Activated naive CD8-positive, alpha-beta T cell treated with anti-CD3 and anti-CD28 coated beads, Interleukin-2, amount 10 ng/mL, durations not matched to agents 7 days and 5 days (primary cell): ENCODE measurements around the gene XCL2. TPM values are rescaled to one million over a fixed set of nuclear protein-coding genes. Genes with fewer than 3 reads are reported as not detected.

ENCODE experiments used
- ATAC-seq: fragments of 150-1000 bp; cut with Tn5 transposase; one replicate; pipeline ENCODE4 v1.10.0; 2021; ENCODE audit warnings: low read depth, moderate library complexity
- POLR2A ChIA-PET: fragments of 350-600 bp; sonication (Branson Sonifier 250); formaldehyde crosslinking; loops from one replicate; lab custom pipeline; 2021; ENCODE audit warnings: antibody characterized with exemption; lab: Charles Lee
- DNase-seq: peaks from one replicate; pipeline ENCODE4 v3.0.0; 2021
- H3K27ac Mint-ChIP-seq: one replicate; pipeline ENCODE4 v1.8.0; 2022; ENCODE audit warnings: mild to moderate bottlenecking, mixed read lengths
- H3K27me3 Mint-ChIP-seq: one replicate; pipeline ENCODE4 v1.8.0; 2022; ENCODE audit warnings: mild to moderate bottlenecking, moderate library complexity, mixed read lengths
- H3K36me3 Mint-ChIP-seq: one replicate; pipeline ENCODE4 v1.8.0; 2021; ENCODE audit warnings: mild to moderate bottlenecking, mixed read lengths
- H3K4me1 Mint-ChIP-seq: one replicate; pipeline ENCODE4 v1.8.0; 2021; ENCODE audit warnings: mixed read lengths
- H3K4me3 Mint-ChIP-seq: one replicate; pipeline ENCODE4 v1.8.0; 2022; ENCODE audit warnings: mild to moderate bottlenecking, moderate library complexity, mixed read lengths
- H3K9me3 Mint-ChIP-seq: one replicate; pipeline ENCODE4 v1.8.0; 2021; ENCODE audit warnings: mixed read lengths
- total RNA-seq, 2 experiments: library from RNA; stranded (reverse); gene quantifications; one replicate each; pipeline ENCODE4 v1.2.3, GENCODE V29; 2021

The XCL2 gene
- total RNA-seq, 2 experiments from 2014 or later, result 15.4 to 19.3 TPM

DNA sequence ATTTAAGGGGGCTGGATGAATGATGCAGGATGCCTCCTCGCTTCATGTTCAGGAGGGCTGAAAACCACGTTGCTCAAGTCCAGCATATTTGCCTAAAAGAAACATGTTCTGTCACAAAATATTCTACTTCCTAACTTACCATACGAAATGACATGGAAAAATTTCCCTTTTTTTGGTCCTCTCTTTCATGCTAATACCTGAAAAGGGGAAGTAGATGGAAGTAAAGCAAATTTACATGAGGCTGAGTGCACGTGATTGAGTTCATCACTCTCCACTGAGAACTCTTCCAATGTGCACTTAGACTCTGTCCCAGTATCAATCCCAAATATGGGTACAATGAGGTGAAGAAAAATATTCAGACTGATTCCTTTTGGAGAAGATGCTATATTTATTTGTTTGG is 23.0 kb downstream of the XCL2 start:
- peak overlapping the region; percentile 90 for H3K27ac Mint-ChIP-seq
- peak overlapping the region; percentile 83 for H3K4me3 Mint-ChIP-seq
- H3K4me1 Mint-ChIP-seq, result peaks cover 57% of the 10 kb centered on the region
- no peak for ATAC-seq
- no peaks in the 10 kb centered on the region for H3K27me3 Mint-ChIP-seq
- DNase-seq, result no peak
- H3K36me3 Mint-ChIP-seq, result peaks cover 34% of the 10 kb centered on the region
- POLR2A ChIA-PET, result interaction anchor here (1.0 to 3.1 kb wide), 17 partner anchors 11 to 846 kb away, joined by 3 to 45 read pairs (median 5); partner anchors contain the start of genes BLZF1 and NME7
- H3K9me3 Mint-ChIP-seq, result peaks cover 13% of the 10 kb centered on the region

DNA sequence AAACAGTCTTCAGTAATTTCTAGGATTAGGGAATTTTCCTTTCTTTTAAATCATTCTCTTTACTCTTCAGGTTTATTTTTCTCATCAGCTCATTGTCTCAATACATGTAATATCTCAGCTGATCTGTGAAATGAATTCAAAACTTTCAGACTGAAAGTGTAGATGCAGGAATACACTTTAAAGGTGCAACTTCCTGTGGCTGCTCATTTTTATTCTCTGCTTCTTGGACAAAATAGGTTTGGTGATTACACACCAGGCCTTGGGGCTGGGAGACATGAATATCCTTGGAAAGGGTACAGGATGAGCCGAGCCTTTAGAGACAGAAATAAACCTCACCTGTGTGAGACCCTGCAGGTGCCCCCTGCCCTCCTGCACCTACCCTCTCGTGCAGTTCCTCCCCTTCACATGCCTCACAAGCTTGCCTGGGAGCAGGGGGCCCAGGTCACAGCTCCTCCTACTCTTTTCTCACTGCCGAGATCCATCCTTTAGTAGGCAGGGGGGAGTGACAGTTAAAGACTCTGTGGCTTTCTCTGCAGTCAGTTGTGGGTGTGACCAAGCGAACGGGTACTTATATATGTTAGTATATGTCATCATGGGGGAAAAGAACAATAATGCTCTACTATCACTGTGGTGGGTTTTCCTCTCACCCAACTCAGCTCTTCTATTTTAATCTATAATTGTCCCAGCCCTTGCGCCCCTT is 23.6 kb downstream of the XCL2 start:
- peak overlapping the region; percentile 90 for H3K27ac Mint-ChIP-seq
- peak overlapping the region; percentile 83 for H3K4me3 Mint-ChIP-seq
- peaks cover 10% of the 10 kb centered on the region for H3K9me3 Mint-ChIP-seq
- POLR2A ChIA-PET, result interaction anchor here (0.9 to 3.1 kb wide), 13 partner anchors 15 to 847 kb away, joined by 3 to 45 read pairs (median 4); partner anchors contain the start of genes BLZF1 and NME7
- peaks cover 62% of the 10 kb centered on the region for H3K4me1 Mint-ChIP-seq
- DNase-seq, result peak; percentile 68
- no peaks in the 10 kb centered on the region for H3K27me3 Mint-ChIP-seq
- peak; percentile 87 for ATAC-seq
- peaks cover 30% of the 10 kb centered on the region for H3K36me3 Mint-ChIP-seq

DNA sequence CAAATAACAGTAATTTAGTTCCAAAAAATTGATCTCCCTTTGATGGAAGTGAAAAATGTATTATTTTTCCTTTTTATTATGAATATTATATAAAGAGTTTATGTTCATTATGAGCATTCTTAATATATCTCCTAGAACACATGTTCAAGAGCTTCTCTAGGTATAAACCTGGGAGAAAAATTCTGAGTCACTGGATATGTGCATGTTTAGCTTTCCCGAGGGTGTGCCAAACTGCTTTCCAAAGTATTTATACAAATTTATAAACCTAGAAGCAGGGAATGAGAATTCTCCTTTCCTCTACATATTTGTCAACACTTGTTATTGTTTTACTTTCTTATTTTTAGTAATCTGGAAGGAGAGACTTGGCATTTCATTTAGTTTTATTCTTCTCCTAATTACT is 25.0 kb downstream of the XCL2 start:
- POLR2A ChIA-PET, result interaction anchor here (1.1 to 1.9 kb wide), 4 partner anchors 16 to 74 kb away, joined by 4 to 11 read pairs (median 8); no protein-coding TSS in a partner anchor
- peaks cover 4% of the 10 kb centered on the region for H3K9me3 Mint-ChIP-seq

GRCh38 chr1:168518201-168518689 is 25.6 kb downstream of the XCL2 start:
- ATAC-seq (no peak), DNase-seq (no peak)
- H3K27me3 Mint-ChIP-seq, result no peaks in the 10 kb centered on the region
- peaks cover 3% of the 10 kb centered on the region for H3K9me3 Mint-ChIP-seq
- peak overlapping the region; percentile 86 for H3K27ac Mint-ChIP-seq
- POLR2A ChIA-PET, result interaction anchor here (1.1 to 1.9 kb wide), 4 partner anchors 17 to 74 kb away, joined by 4 to 11 read pairs (median 8); no protein-coding TSS in a partner anchor
- peaks cover 18% of the 10 kb centered on the region for H3K36me3 Mint-ChIP-seq
- H3K4me1 Mint-ChIP-seq, result peaks cover 74% of the 10 kb centered on the region
- H3K4me3 Mint-ChIP-seq, result peak overlapping the region; percentile 57

More for the DNA sequence above, 25.0 kb downstream of the XCL2 start:
- peaks cover 70% of the 10 kb centered on the region for H3K4me1 Mint-ChIP-seq
- H3K27ac Mint-ChIP-seq, result no peak overlapping the region
- ATAC-seq (no peak), DNase-seq (no peak)
- peaks cover 20% of the 10 kb centered on the region for H3K36me3 Mint-ChIP-seq
- no peak overlapping the region for H3K4me3 Mint-ChIP-seq
- no peaks in the 10 kb centered on the region for H3K27me3 Mint-ChIP-seq

DNA sequence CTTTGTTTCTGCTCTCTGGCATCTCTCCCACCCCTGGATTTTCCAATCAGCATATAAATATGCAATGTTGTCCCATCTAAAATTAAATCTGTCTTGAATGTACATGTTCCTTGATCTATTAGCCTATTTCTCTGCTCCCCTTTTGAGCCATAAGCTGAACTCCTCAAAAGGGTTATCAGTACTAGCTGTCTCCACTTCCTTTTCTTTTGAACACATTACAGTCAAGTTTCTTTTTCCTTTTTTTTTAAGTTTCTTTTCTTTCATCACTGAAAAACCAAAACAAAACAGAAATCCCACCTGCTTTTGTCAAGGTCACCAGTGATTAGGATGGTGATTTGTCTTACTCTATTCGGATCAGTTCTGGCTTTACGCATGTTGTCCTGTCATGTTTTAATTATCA is 29.3 kb downstream of the XCL2 start:
- H3K9me3 Mint-ChIP-seq, result no peaks in the 10 kb centered on the region
- POLR2A ChIA-PET, result interaction anchor here (0.9 to 2.1 kb wide), 9 partner anchors 9 to 71 kb away, joined by 3 to 9 read pairs (median 4); no protein-coding TSS in a partner anchor
- ATAC-seq (peak; percentile 14), DNase-seq (no peak)
- H3K36me3 Mint-ChIP-seq, result peaks cover 21% of the 10 kb centered on the region
- peak overlapping the region; percentile 88 for H3K27ac Mint-ChIP-seq
- peaks cover 75% of the 10 kb centered on the region for H3K4me1 Mint-ChIP-seq
- H3K27me3 Mint-ChIP-seq, result no peaks in the 10 kb centered on the region
- H3K4me3 Mint-ChIP-seq, result peak overlapping the region; percentile 57

GRCh38 chr1:168513656-168514404 is 30.0 kb downstream of the XCL2 start:
- peak overlapping the region; percentile 88 for H3K27ac Mint-ChIP-seq
- H3K4me3 Mint-ChIP-seq, result peak overlapping the region; percentile 57
- H3K36me3 Mint-ChIP-seq, result peaks cover 22% of the 10 kb centered on the region
- peaks cover 1% of the 10 kb centered on the region for H3K9me3 Mint-ChIP-seq
- ATAC-seq (peak; percentile 9), DNase-seq (no peak)
- POLR2A ChIA-PET, result interaction anchor here (0.6 to 2.1 kb wide), 10 partner anchors 10 to 70 kb away, joined by 3 to 9 read pairs (median 4); no protein-coding TSS in a partner anchor
- peaks cover 78% of the 10 kb centered on the region for H3K4me1 Mint-ChIP-seq
- H3K27me3 Mint-ChIP-seq, result no peaks in the 10 kb centered on the region

DNA sequence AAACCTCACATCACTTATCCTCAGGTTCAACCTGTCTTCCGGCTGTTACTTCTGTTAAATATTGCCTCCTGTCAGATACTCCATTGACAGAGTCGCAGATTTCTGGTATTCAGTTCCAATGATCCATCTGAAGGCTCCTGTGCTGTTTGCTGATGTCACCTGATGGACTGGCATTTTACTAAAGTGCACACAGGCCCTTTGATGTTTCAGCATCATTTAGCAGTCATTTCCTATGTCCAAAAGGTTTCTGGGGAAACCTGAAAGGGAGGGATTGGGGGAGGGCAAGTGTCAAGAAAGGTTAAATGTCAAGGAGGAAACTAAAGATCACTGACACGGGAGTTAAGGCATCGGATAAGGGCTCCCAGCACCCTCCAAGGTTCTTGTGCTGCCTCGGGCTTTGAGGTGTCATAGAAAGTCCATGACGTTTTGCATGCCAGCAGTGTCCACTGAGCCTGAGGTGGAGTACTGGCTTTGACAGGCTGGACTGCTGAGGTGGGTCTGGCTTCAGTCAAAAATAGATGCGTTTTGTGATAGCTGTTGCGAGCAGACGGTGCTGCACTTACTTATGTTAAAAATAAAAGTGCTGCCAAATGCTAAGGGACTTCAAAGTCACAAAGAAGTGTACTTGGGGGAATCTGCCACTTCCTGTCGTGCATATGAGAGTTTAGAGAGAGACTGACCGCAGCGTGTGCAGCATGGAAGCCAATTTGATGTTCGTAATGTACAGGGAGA is 30.8 kb downstream of the XCL2 start:
- POLR2A ChIA-PET, result interaction anchor here (0.6 to 0.8 kb wide), 2 partner anchors 24 to 69 kb away, joined by 3 to 4 read pairs; no protein-coding TSS in a partner anchor
- H3K9me3 Mint-ChIP-seq, result peaks cover 1% of the 10 kb centered on the region
- ATAC-seq (peak; percentile 73), DNase-seq (peak; percentile 62)
- no peaks in the 10 kb centered on the region for H3K27me3 Mint-ChIP-seq
- H3K4me1 Mint-ChIP-seq, result peaks cover 80% of the 10 kb centered on the region
- H3K36me3 Mint-ChIP-seq, result peaks cover 27% of the 10 kb centered on the region
- H3K27ac Mint-ChIP-seq, result peak overlapping the region; percentile 88
- peak overlapping the region; percentile 57 for H3K4me3 Mint-ChIP-seq

DNA sequence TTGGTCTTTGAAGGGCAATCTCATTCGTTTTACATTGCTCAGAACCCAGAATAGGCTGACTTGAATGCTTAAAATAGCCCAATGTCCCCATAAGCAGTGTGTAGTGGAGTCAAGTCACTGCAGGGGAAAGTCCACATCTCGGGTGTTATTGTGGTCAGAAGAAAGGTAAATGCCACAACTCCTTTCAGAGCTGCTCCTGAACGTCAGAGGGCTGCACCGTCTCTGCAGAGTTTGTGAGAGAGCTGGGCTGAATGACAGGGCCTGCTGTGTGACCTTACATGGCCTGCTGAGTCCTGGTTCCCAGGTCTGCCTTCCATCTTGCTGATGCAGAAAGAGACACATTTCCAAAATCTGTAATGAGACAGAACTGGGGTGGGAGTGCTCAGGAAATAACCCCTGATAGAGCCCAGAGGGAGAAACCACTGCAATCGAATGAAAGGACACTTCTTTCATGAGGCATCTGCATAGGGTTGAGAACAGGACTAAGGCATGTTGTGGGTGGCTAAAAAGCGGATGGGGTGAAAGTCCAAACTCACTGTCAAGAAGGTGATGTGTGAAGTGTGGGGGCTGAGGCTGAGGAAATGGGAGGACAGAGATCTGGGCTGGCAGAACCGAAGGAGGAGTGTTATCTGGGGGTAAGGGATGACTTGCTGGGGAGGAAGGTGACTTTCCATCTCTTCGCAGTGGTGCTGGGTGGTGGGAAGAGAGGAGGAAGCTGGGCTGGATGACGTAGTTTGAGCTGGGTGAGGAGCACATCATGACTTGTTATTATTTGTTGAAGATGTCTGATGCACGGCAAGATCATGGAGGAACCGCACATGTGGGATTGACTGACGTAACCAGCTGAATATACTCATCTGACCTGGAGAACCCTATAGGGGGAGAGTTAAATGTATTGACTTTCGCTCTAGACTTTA is 33.7 kb downstream of the XCL2 start:
- H3K27me3 Mint-ChIP-seq, result no peaks in the 10 kb centered on the region
- peaks cover 8% of the 10 kb centered on the region for H3K9me3 Mint-ChIP-seq
- H3K36me3 Mint-ChIP-seq, result peaks cover 40% of the 10 kb centered on the region
- ATAC-seq (peak; percentile 48), DNase-seq (no peak)
- H3K27ac Mint-ChIP-seq, result peak overlapping the region; percentile 88
- POLR2A ChIA-PET, result interaction anchor here (1.2 kb wide), 1 partner anchor 9 kb away, joined by 7 read pairs; no protein-coding TSS in a partner anchor
- peak overlapping the region; percentile 29 for H3K4me3 Mint-ChIP-seq
- H3K4me1 Mint-ChIP-seq, result peaks cover 81% of the 10 kb centered on the region

DNA sequence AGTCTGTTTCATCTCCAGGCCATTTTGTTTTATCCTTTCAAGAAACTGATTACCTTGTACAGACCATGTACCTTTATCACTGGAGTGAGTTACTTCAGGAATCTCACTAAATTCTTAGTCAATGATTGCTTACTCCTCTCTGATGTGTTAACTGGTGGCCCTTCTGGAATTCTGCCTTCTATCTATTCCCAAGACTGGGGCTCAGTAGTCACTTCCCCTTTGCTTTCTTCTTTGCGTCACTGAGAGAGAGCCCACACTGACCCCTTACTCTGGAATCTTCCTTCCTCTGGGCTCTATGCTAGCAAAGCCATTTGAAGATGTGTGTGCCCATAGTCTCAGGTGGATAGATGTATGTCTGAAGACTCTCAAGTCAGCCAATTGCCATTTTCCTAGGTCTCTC is 34.6 kb downstream of the XCL2 start:
- no peak for DNase-seq
- ATAC-seq, result no peak
- Mint-ChIP-seq H3K36me3 (peaks cover 49% of the 10 kb centered on the region), H3K27ac (peak overlapping the region; percentile 88), H3K9me3 (peaks cover 8% of the 10 kb centered on the region), H3K27me3 (no peaks in the 10 kb centered on the region), H3K4me3 (no peak overlapping the region), H3K4me1 (peaks cover 81% of the 10 kb centered on the region)
- POLR2A ChIA-PET, result interaction anchor here (1.1 kb wide), 1 partner anchor 43 kb away, joined by 3 read pairs; no protein-coding TSS in a partner anchor

- Mint-ChIP-seq H3K4me1 (peaks cover 79% of the 10 kb centered on the region), H3K27me3 (no peaks in the 10 kb centered on the region), H3K27ac (peak overlapping the region; percentile 37), H3K36me3 (peaks cover 57% of the 10 kb centered on the region), H3K4me3 (no peak overlapping the region), H3K9me3 (peaks cover 9% of the 10 kb centered on the region)
- POLR2A ChIA-PET, result interaction anchor here (0.6 to 1.1 kb wide), 2 partner anchors 41 to 45 kb away, joined by 3 read pairs; no protein-coding TSS in a partner anchor
- ATAC-seq (no peak), DNase-seq (no peak)
Observed at GRCh38 chr1:168507828-168508227, 36.0 kb downstream of the XCL2 start.

GRCh38 chr1:168507231-168507630 is 36.6 kb downstream of the XCL2 start:
- POLR2A ChIA-PET, result interaction anchor here (0.5 to 1.0 kb wide), 2 partner anchors 30 to 50 kb away, joined by 3 read pairs; no protein-coding TSS in a partner anchor
- DNase-seq, result no peak
- no peaks in the 10 kb centered on the region for H3K27me3 Mint-ChIP-seq
- peaks cover 59% of the 10 kb centered on the region for H3K36me3 Mint-ChIP-seq
- peaks cover 9% of the 10 kb centered on the region for H3K9me3 Mint-ChIP-seq
- no peak overlapping the region for H3K4me3 Mint-ChIP-seq
- no peak for ATAC-seq
- H3K27ac Mint-ChIP-seq, result no peak overlapping the region
- peaks cover 73% of the 10 kb centered on the region for H3K4me1 Mint-ChIP-seq
